GF-D8 (cell line): ENCODE measurements around the gene MLC1.

Experiments
- DNase-seq: peaks from one replicate; lab custom pipeline; 2025; lab: John Stamatoyannopoulos, UW

Gene MLC1

DNA sequence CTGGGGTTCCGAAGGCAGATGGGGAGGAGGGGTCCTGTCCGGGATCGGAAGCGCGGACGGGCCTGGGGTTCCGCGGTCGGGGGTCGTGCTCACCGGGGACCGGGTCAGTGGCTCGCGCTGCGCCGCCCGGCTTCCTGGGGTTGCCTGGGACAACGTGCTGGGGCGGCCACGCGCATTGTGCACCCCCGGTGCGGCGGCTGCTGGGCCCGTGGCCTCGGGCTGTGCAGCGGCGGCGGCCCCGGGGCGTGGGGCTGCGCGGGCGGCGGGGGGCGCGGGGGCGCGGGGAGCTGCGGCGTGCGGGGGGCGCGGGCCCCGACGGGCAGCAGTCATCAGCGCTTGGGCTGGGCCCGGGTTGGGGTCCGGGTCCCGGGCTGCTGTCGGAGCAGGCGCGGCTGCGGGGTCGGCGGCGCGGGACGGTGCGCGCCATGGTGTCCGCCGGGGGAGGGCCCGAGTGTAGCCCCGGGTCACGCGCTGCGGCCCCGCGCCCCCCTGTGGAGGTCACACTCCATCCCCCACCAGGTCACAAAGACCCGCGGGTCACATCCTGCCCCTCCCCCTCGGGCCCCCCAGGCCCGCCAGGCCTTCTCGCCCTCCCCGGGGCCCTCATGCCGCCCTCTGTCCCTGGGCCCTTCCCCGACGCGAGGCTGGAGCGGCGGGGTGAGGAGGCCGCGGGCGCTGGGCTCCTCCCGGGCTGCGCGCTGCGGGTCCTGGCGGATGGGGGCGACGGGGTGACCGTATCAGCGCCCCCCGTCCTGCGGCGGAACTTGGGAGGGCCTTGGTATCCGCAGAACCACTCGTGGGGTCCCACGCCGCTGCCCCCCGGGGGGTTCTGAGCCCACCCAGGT is 26.9 kb downstream of the MLC1 start, which contains the start of gene TTLL8:
TTLL8 (minus strand) TSS at position 238 of the 845 bp plus-strand sequence.
- no peak for DNase-seq

DNA sequence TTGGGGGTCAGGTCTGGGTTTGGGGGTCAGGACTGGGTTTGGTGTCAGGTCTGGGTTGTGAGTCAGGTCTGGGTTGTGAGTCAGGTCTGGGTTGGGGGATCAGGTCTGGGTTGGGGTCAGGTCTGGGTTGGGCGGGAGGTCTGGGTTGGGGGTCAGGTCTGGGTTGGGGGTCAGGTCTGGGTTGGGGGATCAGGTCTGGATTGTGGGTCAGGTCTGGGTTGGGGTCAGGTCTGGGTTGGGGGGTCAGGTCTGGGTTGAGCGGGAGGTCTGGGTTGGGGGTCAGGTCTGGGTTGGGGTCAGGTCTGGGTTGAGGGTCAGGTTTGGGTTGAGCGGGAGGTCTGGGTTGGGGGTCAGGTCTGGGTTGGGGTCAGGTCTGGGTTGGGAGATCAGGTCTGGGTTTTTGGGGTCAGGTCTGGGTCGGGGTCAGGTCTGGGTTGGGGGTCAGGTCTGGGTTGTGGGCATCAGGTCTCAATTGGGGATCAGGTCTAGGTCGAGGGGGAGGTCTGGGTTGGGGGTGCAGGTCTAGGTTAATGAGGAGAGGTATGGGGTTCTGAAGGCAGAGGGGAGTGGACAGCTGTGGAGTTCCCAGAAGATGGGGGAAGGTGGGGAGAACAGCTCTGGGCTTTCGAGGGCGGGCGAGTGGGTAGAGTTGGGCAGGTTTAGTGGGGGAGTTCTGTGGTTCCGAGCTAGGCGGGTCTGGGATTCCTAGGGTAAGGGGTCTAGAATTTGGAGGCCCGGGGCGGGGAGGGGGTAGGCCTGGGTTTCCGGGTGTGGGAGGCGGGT is 27.8 kb downstream of the MLC1 start:
- DNase-seq: no peak

DNA sequence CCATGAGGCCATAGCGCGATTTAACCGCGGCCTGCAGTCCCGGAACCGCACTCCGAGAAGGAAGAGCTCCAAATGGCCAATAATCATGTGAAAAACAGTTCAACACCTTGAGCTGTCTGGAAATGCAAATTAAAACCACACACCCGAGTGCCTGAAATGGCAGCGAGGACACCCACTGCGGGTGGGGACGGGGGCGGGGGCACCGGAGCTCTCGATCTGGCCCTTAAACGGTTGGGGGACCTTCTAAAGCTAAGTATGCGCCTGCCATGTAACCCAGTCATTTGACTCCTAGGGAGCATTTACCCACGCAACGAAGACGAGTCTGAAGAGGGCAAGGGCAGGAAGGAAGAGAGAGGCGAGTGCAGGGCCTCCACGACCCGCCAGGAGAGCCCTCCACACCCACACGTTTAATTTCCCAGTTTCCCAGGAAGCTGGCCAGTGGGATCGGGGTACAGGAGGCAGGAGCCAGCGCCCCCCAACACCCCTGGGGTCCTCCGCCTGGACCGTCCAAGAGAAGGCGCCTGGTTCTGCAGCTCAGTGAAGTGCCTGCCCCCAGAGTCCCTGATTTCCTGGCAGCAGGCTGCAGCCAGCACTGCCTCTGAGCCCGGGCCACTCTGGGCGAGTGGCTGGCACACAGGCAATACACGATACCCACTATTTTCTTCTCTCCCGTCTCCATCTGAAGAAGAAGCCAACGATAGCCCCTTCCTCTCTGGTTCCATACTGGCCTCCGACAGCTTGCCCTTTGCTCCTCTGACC is 28.8 kb downstream of the MLC1 start:
- no peak for DNase-seq

GRCh38 chr22:50053861-50054260 is 31.4 kb downstream of the MLC1 start:
- DNase-seq: no peak

DNA sequence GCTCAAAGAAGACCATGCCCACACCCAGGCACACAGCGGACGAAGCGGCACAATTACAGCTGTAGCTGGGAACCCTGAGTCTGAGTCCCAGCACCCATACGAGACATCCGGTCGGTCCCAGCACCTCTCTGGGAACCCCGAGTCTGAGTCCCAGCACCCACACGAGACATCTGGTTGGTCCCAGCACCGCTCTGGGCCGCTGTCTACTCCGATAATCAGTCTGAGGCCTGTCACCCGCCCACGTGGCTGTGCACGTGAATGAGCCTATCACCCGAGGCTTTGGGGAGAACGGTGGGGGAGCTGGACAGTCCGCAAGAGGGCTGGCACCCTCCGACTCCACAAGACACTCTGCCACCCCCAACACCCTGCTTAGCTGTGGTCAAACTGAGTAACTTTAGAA is 33.3 kb downstream of the MLC1 start:
- no peak for DNase-seq

- no peak for DNase-seq
Observed at GRCh38 chr22:50049299-50050195, 35.7 kb downstream of the MLC1 start.

DNA sequence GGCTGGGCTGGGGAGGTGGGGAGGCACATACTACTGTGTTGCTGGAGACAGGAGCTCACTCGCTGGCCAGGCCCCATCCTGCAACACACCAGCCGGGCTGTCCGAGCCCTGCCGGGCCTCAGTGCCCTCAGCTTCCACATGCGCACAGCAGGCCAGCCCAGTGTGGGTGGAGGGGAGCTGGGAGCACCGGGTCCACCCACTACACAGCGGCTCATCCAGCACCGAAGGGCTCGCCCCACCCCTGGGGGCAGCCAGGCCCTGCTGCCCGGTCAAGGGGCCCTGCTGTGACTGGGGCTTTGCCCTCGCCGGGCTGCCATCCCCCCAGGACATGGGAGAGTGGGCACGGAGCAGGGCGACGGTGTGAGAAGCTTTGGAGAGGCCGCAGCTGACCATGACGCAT is 36.4 kb downstream of the MLC1 start:
- DNase-seq: no peak

DNA sequence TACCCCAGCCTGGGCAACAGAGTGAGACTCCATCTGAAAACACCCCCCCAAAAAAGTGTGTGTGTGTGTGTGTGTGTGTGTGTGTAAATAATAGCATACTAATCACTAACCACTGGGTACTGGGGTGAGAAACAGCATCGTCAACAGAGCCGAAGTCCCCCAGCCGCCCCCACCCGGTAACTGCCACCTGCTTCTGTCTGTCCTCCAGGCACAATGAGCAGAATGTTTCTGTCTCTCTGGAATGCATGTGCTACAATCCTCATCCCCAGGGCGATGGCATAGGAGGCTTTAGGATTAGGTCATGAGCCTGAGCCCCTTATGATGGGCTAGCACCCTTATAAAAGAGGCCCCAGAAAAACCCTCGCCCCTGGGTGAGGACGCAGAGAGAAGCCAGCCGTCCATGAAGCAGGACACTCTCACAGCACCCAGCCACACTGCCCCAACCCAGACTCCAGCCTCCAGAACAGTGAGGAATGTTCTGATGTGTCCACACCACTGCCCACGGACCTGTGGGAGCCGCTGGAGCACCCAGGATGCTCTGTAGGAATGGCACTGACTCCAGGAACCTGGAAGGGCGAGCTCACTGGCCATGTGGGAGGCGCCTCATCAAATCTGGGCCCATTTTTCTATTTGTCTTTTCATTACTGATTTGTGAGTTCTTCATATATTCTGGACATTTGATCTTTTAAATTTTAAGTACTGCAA is 37.0 kb downstream of the MLC1 start:
- no peak for DNase-seq

DNA sequence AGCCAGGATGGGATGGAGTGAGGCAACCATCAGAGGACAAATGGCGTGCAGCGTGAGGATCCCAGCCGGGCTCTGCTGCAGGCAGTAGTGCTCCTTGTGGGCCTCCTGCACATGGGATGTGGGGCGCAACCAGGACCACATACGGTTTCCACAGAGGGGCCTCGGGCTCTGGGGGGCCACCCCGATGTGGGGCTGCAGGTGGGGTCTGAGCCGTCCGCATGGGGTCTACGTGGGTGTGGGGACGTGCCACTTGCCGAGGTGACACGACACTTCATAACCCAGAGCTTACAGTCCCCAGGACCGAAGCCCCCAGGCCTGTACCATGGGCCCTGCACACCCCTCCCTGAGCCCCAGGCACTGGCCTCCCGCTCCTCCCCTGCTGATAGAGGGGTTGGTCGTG is 37.9 kb downstream of the MLC1 start:
- no peak for DNase-seq

- DNase-seq: no peak
Observed at GRCh38 chr22:50046481-50047245, 38.6 kb downstream of the MLC1 start.

GRCh38 chr22:50046019-50046415 is 39.2 kb downstream of the MLC1 start:
- no peak for DNase-seq

GRCh38 chr22:50045211-50046018 is 39.8 kb downstream of the MLC1 start:
- DNase-seq: no peak

DNA sequence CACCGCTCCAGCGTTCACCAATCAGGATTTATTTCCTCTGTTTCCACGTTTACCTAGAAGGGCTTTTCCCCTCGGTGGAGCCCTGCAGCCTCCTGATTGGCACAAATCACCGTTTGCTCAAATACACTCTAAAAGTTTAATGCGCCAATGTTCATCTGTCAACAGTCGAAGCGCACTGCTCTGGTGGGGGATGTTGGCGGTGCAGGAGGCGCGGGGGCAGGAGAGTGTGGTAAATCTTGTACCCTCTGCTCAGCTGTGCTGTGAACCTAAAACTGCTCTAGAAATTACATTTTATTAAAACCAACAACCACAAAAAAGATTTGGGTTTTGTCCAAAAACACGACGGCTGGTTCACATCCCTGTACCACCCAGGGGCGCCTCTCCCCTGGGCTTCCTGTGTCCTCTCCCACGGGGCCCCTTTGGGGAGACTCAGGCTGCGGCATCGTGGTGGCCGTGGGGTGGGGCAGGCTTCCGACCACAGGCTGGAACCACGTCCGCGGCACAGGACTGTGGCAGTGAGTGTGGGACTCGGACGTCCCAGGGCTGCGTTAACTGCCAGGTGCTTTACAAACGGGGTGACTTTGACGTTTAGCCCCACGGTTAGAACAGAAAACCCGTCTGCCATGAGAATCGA is 40.6 kb downstream of the MLC1 start:
- no peak for DNase-seq

- DNase-seq: no peak
Observed at GRCh38 chr22:50041361-50042065, 43.7 kb downstream of the MLC1 start.

DNA sequence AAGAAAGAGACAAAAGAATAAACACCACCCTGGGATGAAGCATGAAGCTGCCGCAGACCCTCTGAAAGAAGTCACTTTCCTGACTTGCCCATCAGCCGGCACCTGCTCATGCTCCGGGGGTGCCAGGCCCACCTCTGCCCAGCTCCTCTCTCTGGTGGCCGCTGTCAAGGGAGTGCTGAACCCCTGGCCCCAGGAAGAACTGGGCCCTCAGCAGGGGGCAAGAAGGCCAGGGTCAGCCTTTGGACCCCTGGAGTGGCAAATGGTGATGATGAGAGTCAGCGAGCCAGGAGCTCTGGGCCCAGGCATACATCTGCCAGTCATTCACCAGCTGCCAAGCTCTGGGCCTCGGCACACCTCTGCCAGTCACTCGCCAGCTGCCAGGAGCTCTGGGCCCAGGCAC is 44.5 kb downstream of the MLC1 start:
- DNase-seq: no peak

GRCh38 chr22:50039669-50040443 is 45.4 kb downstream of the MLC1 start:
- DNase-seq: no peak
